ENCODE results near the gene SDC1.

SDC1 gene

GRCh38 chr2:20189299-20189931 lies 35.5 kb downstream of the SDC1 start:
- no peaks in the 10 kb centered on the region for H3K9me3 ChIP-seq (ENCODE audit: control insufficient read depth, insufficient read depth, low read length)
- no peaks in the 10 kb centered on the region for H3K36me3 ChIP-seq (ENCODE audit: control insufficient read depth, insufficient read depth, low read length)
- H3K4me1 ChIP-seq (ENCODE audit: control insufficient read depth, insufficient read depth, low read length), result peaks cover 5% of the 10 kb centered on the region
- H3K27me3 ChIP-seq (ENCODE audit: control insufficient read depth, insufficient read depth, low read length), result no peaks in the 10 kb centered on the region
- no CpG with 5 or more reads among the region's 4 CpGs for WGBS (ENCODE audit: insufficient coverage, insufficient read length)
- H3K4me3 ChIP-seq (ENCODE audit: low read length), result no peak overlapping the region
- no peak overlapping the region for H3K27ac ChIP-seq (ENCODE audit: low read length)
- DNase-seq (ENCODE audit: low read depth, low spot score), result no peak

GRCh38 chr2:20188851-20189250 lies 36.1 kb downstream of the SDC1 start:
- Histone ChIP-seq H3K27me3 (ENCODE audit: control insufficient read depth, insufficient read depth, low read length) (no peaks in the 10 kb centered on the region), H3K27ac (ENCODE audit: low read length) (no peak overlapping the region), H3K36me3 (ENCODE audit: control insufficient read depth, insufficient read depth, low read length) (no peaks in the 10 kb centered on the region), H3K4me3 (ENCODE audit: low read length) (no peak overlapping the region), H3K9me3 (ENCODE audit: control insufficient read depth, insufficient read depth, low read length) (no peaks in the 10 kb centered on the region), H3K4me1 (ENCODE audit: control insufficient read depth, insufficient read depth, low read length) (peaks cover 5% of the 10 kb centered on the region)
- DNase-seq (ENCODE audit: low read depth, low spot score), result no peak
- no CpG with 5 or more reads among the region's 6 CpGs for WGBS (ENCODE audit: insufficient coverage, insufficient read length)

GRCh38 chr2:20188201-20188600 lies 36.7 kb downstream of the SDC1 start:
- peaks cover 5% of the 10 kb centered on the region for H3K4me1 ChIP-seq (ENCODE audit: control insufficient read depth, insufficient read depth, low read length)

GRCh38 chr2:20187331-20187730 lies 37.6 kb downstream of the SDC1 start:
- Histone ChIP-seq H3K27me3 (ENCODE audit: control insufficient read depth, insufficient read depth, low read length) (no peaks in the 10 kb centered on the region), H3K4me1 (ENCODE audit: control insufficient read depth, insufficient read depth, low read length) (peaks cover 5% of the 10 kb centered on the region), H3K27ac (ENCODE audit: low read length) (no peak overlapping the region), H3K4me3 (ENCODE audit: low read length) (no peak overlapping the region), H3K9me3 (ENCODE audit: control insufficient read depth, insufficient read depth, low read length) (no peaks in the 10 kb centered on the region), H3K36me3 (ENCODE audit: control insufficient read depth, insufficient read depth, low read length) (no peaks in the 10 kb centered on the region)
- WGBS (ENCODE audit: insufficient coverage, insufficient read length), result no CpG with 5 or more reads among the region's 3 CpGs
- no peak for DNase-seq (ENCODE audit: low read depth, low spot score)

More at GRCh38 chr2:20188201-20188600, 36.7 kb downstream of the SDC1 start:
- Histone ChIP-seq H3K27ac (ENCODE audit: low read length) (no peak overlapping the region), H3K4me3 (ENCODE audit: low read length) (no peak overlapping the region), H3K9me3 (ENCODE audit: control insufficient read depth, insufficient read depth, low read length) (no peaks in the 10 kb centered on the region), H3K27me3 (ENCODE audit: control insufficient read depth, insufficient read depth, low read length) (no peaks in the 10 kb centered on the region), H3K36me3 (ENCODE audit: control insufficient read depth, insufficient read depth, low read length) (no peaks in the 10 kb centered on the region)
- DNase-seq (ENCODE audit: low read depth, low spot score), result no peak
- WGBS (ENCODE audit: insufficient coverage, insufficient read length), result no CpG with 5 or more reads among the region's 2 CpGs

- Histone ChIP-seq H3K27ac (ENCODE audit: low read length) (no peak overlapping the region), H3K36me3 (ENCODE audit: control insufficient read depth, insufficient read depth, low read length) (no peaks in the 10 kb centered on the region), H3K9me3 (ENCODE audit: control insufficient read depth, insufficient read depth, low read length) (no peaks in the 10 kb centered on the region), H3K27me3 (ENCODE audit: control insufficient read depth, insufficient read depth, low read length) (no peaks in the 10 kb centered on the region), H3K4me1 (ENCODE audit: control insufficient read depth, insufficient read depth, low read length) (peaks cover 5% of the 10 kb centered on the region), H3K4me3 (ENCODE audit: low read length) (no peak overlapping the region)
- no CpG with 5 or more reads among the region's 4 CpGs for WGBS (ENCODE audit: insufficient coverage, insufficient read length)
- no peak for DNase-seq (ENCODE audit: low read depth, low spot score)
Observed at GRCh38 chr2:20186855-20187187, 38.1 kb downstream of the SDC1 start.

- Histone ChIP-seq H3K9me3 (ENCODE audit: control insufficient read depth, insufficient read depth, low read length) (no peaks in the 10 kb centered on the region), H3K36me3 (ENCODE audit: control insufficient read depth, insufficient read depth, low read length) (no peaks in the 10 kb centered on the region), H3K27me3 (ENCODE audit: control insufficient read depth, insufficient read depth, low read length) (no peaks in the 10 kb centered on the region), H3K27ac (ENCODE audit: low read length) (no peak overlapping the region), H3K4me3 (ENCODE audit: low read length) (no peak overlapping the region), H3K4me1 (ENCODE audit: control insufficient read depth, insufficient read depth, low read length) (peaks cover 5% of the 10 kb centered on the region)
- WGBS (ENCODE audit: insufficient coverage, insufficient read length), result no CpG with 5 or more reads among the region's 13 CpGs
- no peak for DNase-seq (ENCODE audit: low read depth, low spot score)
Observed at GRCh38 chr2:20186078-20186854, 38.7 kb downstream of the SDC1 start.

GRCh38 chr2:20185176-20186022 lies 39.5 kb downstream of the SDC1 start:
- Histone ChIP-seq H3K27ac (ENCODE audit: low read length) (no peak overlapping the region), H3K36me3 (ENCODE audit: control insufficient read depth, insufficient read depth, low read length) (no peaks in the 10 kb centered on the region), H3K4me3 (ENCODE audit: low read length) (no peak overlapping the region), H3K27me3 (ENCODE audit: control insufficient read depth, insufficient read depth, low read length) (no peaks in the 10 kb centered on the region), H3K9me3 (ENCODE audit: control insufficient read depth, insufficient read depth, low read length) (no peaks in the 10 kb centered on the region), H3K4me1 (ENCODE audit: control insufficient read depth, insufficient read depth, low read length) (peaks cover 5% of the 10 kb centered on the region)
- no CpG with 5 or more reads among the region's 18 CpGs for WGBS (ENCODE audit: insufficient coverage, insufficient read length)
- no peak for DNase-seq (ENCODE audit: low read depth, low spot score)

GRCh38 chr2:20184067-20184938 lies 40.6 kb downstream of the SDC1 start:
- Histone ChIP-seq H3K27me3 (ENCODE audit: control insufficient read depth, insufficient read depth, low read length) (no peaks in the 10 kb centered on the region), H3K4me1 (ENCODE audit: control insufficient read depth, insufficient read depth, low read length) (peaks cover 8% of the 10 kb centered on the region), H3K4me3 (ENCODE audit: low read length) (no peak overlapping the region), H3K36me3 (ENCODE audit: control insufficient read depth, insufficient read depth, low read length) (no peaks in the 10 kb centered on the region), H3K27ac (ENCODE audit: low read length) (no peak overlapping the region), H3K9me3 (ENCODE audit: control insufficient read depth, insufficient read depth, low read length) (no peaks in the 10 kb centered on the region)
- DNase-seq (ENCODE audit: low read depth, low spot score), result no peak
- WGBS (ENCODE audit: insufficient coverage, insufficient read length), result no CpG with 5 or more reads among the region's 17 CpGs

GRCh38 chr2:20183373-20183772 lies 41.6 kb downstream of the SDC1 start:
- Histone ChIP-seq H3K27me3 (ENCODE audit: control insufficient read depth, insufficient read depth, low read length) (no peaks in the 10 kb centered on the region), H3K27ac (ENCODE audit: low read length) (no peak overlapping the region), H3K9me3 (ENCODE audit: control insufficient read depth, insufficient read depth, low read length) (no peaks in the 10 kb centered on the region), H3K4me1 (ENCODE audit: control insufficient read depth, insufficient read depth, low read length) (peaks cover 5% of the 10 kb centered on the region; the same call in 1 of the 2 replicates), H3K36me3 (ENCODE audit: control insufficient read depth, insufficient read depth, low read length) (no peaks in the 10 kb centered on the region), H3K4me3 (ENCODE audit: low read length) (no peak overlapping the region)
- DNase-seq (ENCODE audit: low read depth, low spot score), result no peak
- WGBS (ENCODE audit: insufficient coverage, insufficient read length), result no CpG with 5 or more reads among the region's 1 CpG

Measured in iPS DF 6.9 (cell line).